MCF 10A (cell line): Measurements from ENCODE around the gene C19orf67. TPM values are rescaled to one million over a fixed set of nuclear protein-coding genes. Genes with fewer than 3 reads are reported as not detected.

Source experiments
- BruUV-seq: library from RNA; stranded (reverse); fragments of 400-500 nt; replicated peaks from 2 replicates; lab custom pipeline; 2021; lab: Mats Ljungman, UMichigan
- CTCF ChIA-PET: fragments of 300-600 bp; sonication (Branson Sonifier 250); formaldehyde crosslinking; extraction: SDS; loops from one replicate; lab custom pipeline; 2021; ENCODE audit warnings: antibody characterized with exemption, inconsistent platforms; lab: Yijun Ruan, JAX
- POLR2A ChIA-PET: fragments of 300-600, 350-650 bp; sonication (Branson Sonifier 250); formaldehyde crosslinking; extraction: SDS; loops from one replicate; lab custom pipeline; 2020; ENCODE audit warnings: antibody characterized with exemption, inconsistent platforms; lab: Yijun Ruan, JAX
- DNase-seq: peaks from one replicate; pipeline ENCODE4 v3.0.0-alpha.2; 2018; ENCODE audit not compliant: unreplicated experiment
- H3K27ac Mint-ChIP-seq: one replicate; pipeline ENCODE4 v1.8.0; 2022; ENCODE audit warnings: mild to moderate bottlenecking, low read depth, mixed read lengths; ENCODE audit not compliant: unreplicated experiment
- H3K27me3 Mint-ChIP-seq: one replicate; pipeline ENCODE4 v1.8.0; 2022; ENCODE audit warnings: mixed read lengths; ENCODE audit not compliant: insufficient read depth, unreplicated experiment
- H3K36me3 Mint-ChIP-seq: one replicate; pipeline ENCODE4 v1.8.0; 2022; ENCODE audit warnings: mild to moderate bottlenecking, moderate library complexity, mixed read lengths; ENCODE audit not compliant: insufficient read depth, unreplicated experiment
- H3K4me1 Mint-ChIP-seq: one replicate; pipeline ENCODE4 v1.8.0; 2022; ENCODE audit warnings: mixed read lengths; ENCODE audit not compliant: insufficient read depth, unreplicated experiment
- H3K4me3 Mint-ChIP-seq: one replicate; pipeline ENCODE4 v1.8.0; 2022; ENCODE audit warnings: mild to moderate bottlenecking, moderate library complexity, mixed read lengths; ENCODE audit not compliant: unreplicated experiment
- H3K9me3 Mint-ChIP-seq: one replicate; pipeline ENCODE4 v1.8.0; 2022; ENCODE audit warnings: mixed read lengths; ENCODE audit not compliant: unreplicated experiment
- CTCF ChIP-seq: fragments of 200-600 bp; IDR thresholded peaks from one replicate; pipeline ENCODE4 v1.8.0; 2022; ENCODE audit warnings: antibody characterized with exemption, mild to moderate bottlenecking; ENCODE audit not compliant: unreplicated experiment
- intact Hi-C: fragments of 100-400 bp; cut with micrococcal nuclease; formaldehyde crosslinking; loops from 2 replicates; pipeline ENCODE4 v1.14.1; 2022
- total RNA-seq: library from RNA; stranded (reverse); gene quantifications from 2 replicates; pipeline ENCODE4 v1.2.3, GENCODE V29; 2022

The C19orf67 gene
- total RNA-seq, 1 experiment from 2014 or later = not detected

- DNase-seq = no peak
- peaks cover 13% of the 10 kb centered on the region for H3K4me1 Mint-ChIP-seq
- peaks cover 4% of the 10 kb centered on the region for H3K36me3 Mint-ChIP-seq
- H3K4me3 Mint-ChIP-seq = no peak overlapping the region
- peaks cover 23% of the 10 kb centered on the region for H3K27me3 Mint-ChIP-seq
- CTCF ChIA-PET = interaction anchor here (1.0 to 1.3 kb wide), 2 partner anchors 15 to 20 kb away, joined by 3 to 8 read pairs; no protein-coding TSS in a partner anchor
- TF ChIP-seq CTCF = no peak
- POLR2A ChIA-PET = no interaction called here
- intact Hi-C loops = no loop called here
- BruUV-seq = no TSS peak
- no peak overlapping the region for H3K27ac Mint-ChIP-seq
- no peaks in the 10 kb centered on the region for H3K9me3 Mint-ChIP-seq
These were observed 23.1 kb downstream of the C19orf67 start for GRCh38 chr19:14062558-14062855.

GRCh38 chr19:14061751-14062557, 23.6 kb downstream of the C19orf67 start, which contains the start of gene PALM3:
Gene PALM3 (minus strand): TSS chr19:14062076. CDS start chr19:14061980, 96 bp downstream.
- peaks cover 4% of the 10 kb centered on the region for H3K36me3 Mint-ChIP-seq
- no TSS peak for BruUV-seq
- H3K27me3 Mint-ChIP-seq = peaks cover 23% of the 10 kb centered on the region
- DNase-seq = no peak
- intact Hi-C loops = no loop called here
- no peak within 1 kb of the TSS for H3K27ac Mint-ChIP-seq
- POLR2A ChIA-PET = interaction anchor here (0.6 kb wide), 1 partner anchor 14 kb away, joined by 3 read pairs; no protein-coding TSS in a partner anchor
- TF ChIP-seq CTCF = no peak
- no peaks in the 10 kb centered on the region for H3K9me3 Mint-ChIP-seq
- H3K4me1 Mint-ChIP-seq = peaks cover 13% of the 10 kb centered on the region
- CTCF ChIA-PET = interaction anchor here (0.5 to 1.3 kb wide), 6 partner anchors 9 to 44 kb away, joined by 3 to 8 read pairs (median 3); no protein-coding TSS in a partner anchor
- no peak within 1 kb of the TSS for H3K4me3 Mint-ChIP-seq

- CTCF ChIA-PET = interaction anchor here (0.5 to 2.5 kb wide), 10 partner anchors 9 to 104 kb away, joined by 3 to 24 read pairs (median 3); partner anchors contain the start of gene MISP3
- peaks cover 4% of the 10 kb centered on the region for H3K36me3 Mint-ChIP-seq
- no peaks in the 10 kb centered on the region for H3K9me3 Mint-ChIP-seq
- H3K4me3 Mint-ChIP-seq = no peak overlapping the region
- peaks cover 23% of the 10 kb centered on the region for H3K27me3 Mint-ChIP-seq
- intact Hi-C loops = no loop called here
- TF ChIP-seq CTCF = no peak
- H3K27ac Mint-ChIP-seq = no peak overlapping the region
- DNase-seq = no peak
- H3K4me1 Mint-ChIP-seq = peaks cover 13% of the 10 kb centered on the region
- no TSS peak for BruUV-seq
- POLR2A ChIA-PET = interaction anchor here (0.6 kb wide), 1 partner anchor 15 kb away, joined by 3 read pairs; no protein-coding TSS in a partner anchor
These were observed 24.4 kb downstream of the C19orf67 start for GRCh38 chr19:14061081-14061749.
